ENCODE measurements around the gene MAGI2.
A peak's percentile ranks its signal among the peaks of the same experiment; 100 is the strongest.

MAGI2 gene

DNA sequence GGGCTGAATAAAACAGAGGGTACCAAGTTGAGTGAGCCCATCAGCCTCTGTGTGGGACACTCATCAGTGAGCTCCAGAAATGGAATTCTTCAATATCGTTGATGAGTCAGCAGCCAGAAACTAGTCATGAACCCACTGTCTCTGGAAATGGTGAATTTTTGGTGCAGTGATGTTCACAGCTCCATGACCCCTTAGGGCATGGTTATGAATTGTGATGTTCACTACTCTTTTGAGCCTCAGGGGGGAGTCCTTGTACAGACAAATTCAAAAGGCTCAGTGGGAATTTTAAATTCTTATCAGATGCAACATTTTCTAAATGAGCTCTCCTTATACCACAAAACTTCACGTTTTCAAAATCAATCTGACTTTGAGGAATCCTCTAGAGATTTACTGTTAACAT is 1319.2 kb downstream of the MAGI2 start:
- Histone ChIP-seq H3K9ac (ENCODE audit: low read length) (no peak overlapping the region), H4K91ac (ENCODE audit: low read length) (no peak overlapping the region), H3K23ac (ENCODE audit: low read length in 2 of 2) (no peak overlapping the region), H2BK5ac (ENCODE audit: low read depth, low read length, poor library complexity, severe bottlenecking) (no peak overlapping the region), H3K4ac (ENCODE audit: low read depth in 1 of 2, low read length in 2 of 2) (no peak overlapping the region), H3K79me1 (replicated peaks; ENCODE audit: low read length, poor library complexity, severe bottlenecking) (no peaks in the 10 kb centered on the region), H3K9me3 (ENCODE audit: control insufficient read depth, low read length) (no peaks in the 10 kb centered on the region), H3K4me3 (ENCODE audit: insufficient read depth in 1 of 2, low read depth in 1 of 2, low read length in 2 of 2) (no peak overlapping the region), H3K4me1 (ENCODE audit: control insufficient read depth, insufficient read depth, low read depth, low read length) (no peaks in the 10 kb centered on the region), H3K27ac (ENCODE audit: low read length, poor library complexity, severe bottlenecking) (no peak overlapping the region), H2BK15ac (ENCODE audit: low read depth, poor library complexity, severe bottlenecking) (no peak overlapping the region), H4K8ac (ENCODE audit: low read length) (no peak overlapping the region), H2AK5ac (ENCODE audit: low read length, severe bottlenecking) (no peak overlapping the region), H3K27me3 (ENCODE audit: control insufficient read depth in 1 of 2, insufficient read depth in 1 of 2, low read length in 2 of 2) (no peaks in the 10 kb centered on the region), H3K4me2 (ENCODE audit: low read length, poor library complexity, severe bottlenecking) (no peak overlapping the region), H2AFZ (ENCODE audit: low read depth, low read length) (no peak overlapping the region), H2BK12ac (ENCODE audit: low read length in 2 of 2) (no peak overlapping the region), H3K36me3 (ENCODE audit: control insufficient read depth in 1 of 2, insufficient read depth in 2 of 2, low read depth in 1 of 2, low read length in 2 of 2) (no peaks in the 10 kb centered on the region), H3K14ac (ENCODE audit: low read length in 2 of 2) (no peak overlapping the region), H2BK120ac (ENCODE audit: low read depth, low read length) (no peak overlapping the region), H3K18ac (ENCODE audit: low read depth in 1 of 2, low read length in 2 of 2) (no peak overlapping the region)
- 13% methylated on average over 2 of the region's 2 CpGs for WGBS
- DNase-seq: peak; percentile 63

DNA sequence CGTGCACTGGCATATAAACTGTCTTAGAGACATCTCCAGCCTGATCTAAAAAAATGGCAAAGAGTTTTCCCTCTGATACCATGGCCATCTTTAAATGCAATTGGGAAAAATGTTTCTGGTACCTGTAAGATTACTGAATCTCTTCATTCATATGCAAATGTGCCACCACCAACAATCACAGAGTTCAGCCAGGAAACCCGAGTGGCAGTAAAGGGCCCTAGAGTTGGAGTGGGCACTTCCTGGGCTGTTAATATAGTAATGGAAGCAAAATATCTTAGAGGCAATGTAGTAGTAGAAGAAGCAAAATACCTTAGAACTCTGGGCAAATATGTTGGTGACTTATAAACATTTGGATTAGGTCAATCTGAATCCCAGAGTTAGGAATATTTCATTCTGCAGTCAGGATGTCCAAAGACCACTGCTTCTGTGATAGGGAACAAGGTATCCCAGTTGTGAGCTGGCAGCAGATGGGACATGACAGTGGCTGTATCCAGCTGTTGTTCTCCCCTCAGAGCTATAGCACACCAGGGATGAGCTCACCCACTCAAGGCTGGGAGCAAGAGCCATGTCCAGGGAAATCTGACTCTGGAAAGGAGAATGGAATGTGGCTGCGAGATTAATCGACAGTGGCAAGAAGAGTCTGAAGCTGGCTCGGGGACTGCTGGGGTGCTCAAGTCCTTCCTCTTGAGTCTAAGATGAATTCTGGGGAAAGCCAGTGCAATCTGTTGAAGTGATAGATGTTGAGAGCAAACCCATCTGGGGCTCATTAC is 1322.8 kb downstream of the MAGI2 start:
- Histone ChIP-seq H3K18ac (ENCODE audit: low read depth in 1 of 2, low read length in 2 of 2) (no peak overlapping the region), H3K9ac (ENCODE audit: low read length) (no peak overlapping the region), H3K4ac (ENCODE audit: low read depth in 1 of 2, low read length in 2 of 2) (no peak overlapping the region), H4K91ac (ENCODE audit: low read length) (no peak overlapping the region), H3K4me2 (ENCODE audit: low read length, poor library complexity, severe bottlenecking) (no peak overlapping the region), H3K14ac (ENCODE audit: low read length in 2 of 2) (no peak overlapping the region), H3K4me1 (ENCODE audit: control insufficient read depth, insufficient read depth, low read depth, low read length) (no peaks in the 10 kb centered on the region), H3K27ac (ENCODE audit: low read length, poor library complexity, severe bottlenecking) (no peak overlapping the region), H2BK5ac (ENCODE audit: low read depth, low read length, poor library complexity, severe bottlenecking) (no peak overlapping the region), H2BK12ac (ENCODE audit: low read length in 2 of 2) (no peak overlapping the region), H2AK5ac (ENCODE audit: low read length, severe bottlenecking) (no peak overlapping the region), H2AFZ (ENCODE audit: low read depth, low read length) (no peak overlapping the region), H2BK120ac (ENCODE audit: low read depth, low read length) (no peak overlapping the region), H2BK15ac (ENCODE audit: low read depth, poor library complexity, severe bottlenecking) (no peak overlapping the region), H3K23ac (ENCODE audit: low read length in 2 of 2) (no peak overlapping the region), H3K9me3 (ENCODE audit: control insufficient read depth, low read length) (no peaks in the 10 kb centered on the region), H3K79me1 (replicated peaks; ENCODE audit: low read length, poor library complexity, severe bottlenecking) (no peaks in the 10 kb centered on the region), H3K36me3 (ENCODE audit: control insufficient read depth in 1 of 2, insufficient read depth in 2 of 2, low read depth in 1 of 2, low read length in 2 of 2) (no peaks in the 10 kb centered on the region), H4K8ac (ENCODE audit: low read length) (no peak overlapping the region), H3K4me3 (ENCODE audit: insufficient read depth in 1 of 2, low read depth in 1 of 2, low read length in 2 of 2) (no peak overlapping the region), H3K27me3 (ENCODE audit: control insufficient read depth in 1 of 2, insufficient read depth in 1 of 2, low read length in 2 of 2) (no peaks in the 10 kb centered on the region)
- peak; percentile 38 for DNase-seq
- 69% methylated on average over 5 of the region's 5 CpGs for WGBS

DNA sequence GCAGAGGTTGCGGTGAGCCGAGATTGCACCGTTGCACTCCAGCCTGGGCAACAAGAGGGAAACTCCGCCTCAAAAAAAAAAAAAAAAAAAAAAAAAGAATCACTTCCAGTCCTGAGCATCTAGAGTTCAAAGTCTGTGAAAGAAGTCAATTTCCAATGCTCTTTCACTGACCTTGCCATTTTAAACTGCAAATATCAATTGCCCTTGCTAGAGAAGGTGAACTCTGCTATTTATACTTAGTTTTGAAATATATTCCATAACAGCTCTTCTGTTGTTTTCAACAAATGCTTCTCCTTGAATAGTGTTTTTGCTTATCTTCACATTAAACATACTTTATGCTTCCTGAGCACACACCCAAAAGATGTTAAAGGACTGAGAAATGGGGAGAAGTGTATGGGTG is 1323.6 kb downstream of the MAGI2 start:
- 93% methylated on average over 3 of the region's 4 CpGs for WGBS
- Histone ChIP-seq H3K4me3 (ENCODE audit: insufficient read depth in 1 of 2, low read depth in 1 of 2, low read length in 2 of 2) (no peak overlapping the region), H3K27me3 (ENCODE audit: control insufficient read depth in 1 of 2, insufficient read depth in 1 of 2, low read length in 2 of 2) (no peaks in the 10 kb centered on the region)

DNA sequence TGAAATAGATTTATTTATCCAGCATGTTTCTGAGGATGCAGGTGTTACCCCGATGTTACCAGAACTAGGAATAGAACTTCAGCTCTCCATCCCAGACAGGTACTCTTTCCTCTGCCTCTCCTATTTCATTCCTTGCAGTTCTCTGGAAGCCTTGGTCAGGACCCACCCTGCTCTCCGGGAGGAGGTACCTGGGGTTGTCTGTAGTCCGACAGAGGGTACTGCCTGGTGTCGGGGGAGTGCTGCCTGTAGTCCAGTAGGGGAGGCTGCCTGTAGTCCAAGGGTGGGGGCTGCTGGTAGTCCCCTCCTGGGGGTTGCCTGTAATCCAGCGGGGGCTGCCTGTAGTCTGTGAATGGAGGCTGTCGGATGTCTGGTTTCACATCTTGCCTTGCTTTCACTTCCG is 1326.5 kb downstream of the MAGI2 start:
- no peak for DNase-seq
- Histone ChIP-seq H3K14ac (ENCODE audit: low read length in 2 of 2) (peak overlapping the region in 1 of 2 experiments; percentile 18), H3K79me1 (replicated peaks; ENCODE audit: low read length, poor library complexity, severe bottlenecking) (no peaks in the 10 kb centered on the region), H2BK120ac (ENCODE audit: low read depth, low read length) (no peak overlapping the region), H2BK5ac (ENCODE audit: low read depth, low read length, poor library complexity, severe bottlenecking) (no peak overlapping the region), H2BK15ac (ENCODE audit: low read depth, poor library complexity, severe bottlenecking) (no peak overlapping the region), H3K9me3 (ENCODE audit: control insufficient read depth, low read length) (no peaks in the 10 kb centered on the region), H3K36me3 (ENCODE audit: control insufficient read depth in 1 of 2, insufficient read depth in 2 of 2, low read depth in 1 of 2, low read length in 2 of 2) (no peaks in the 10 kb centered on the region), H3K27me3 (ENCODE audit: control insufficient read depth in 1 of 2, insufficient read depth in 1 of 2, low read length in 2 of 2) (no peaks in the 10 kb centered on the region), H4K91ac (ENCODE audit: low read length) (no peak overlapping the region), H2AFZ (ENCODE audit: low read depth, low read length) (no peak overlapping the region), H3K4me2 (ENCODE audit: low read length, poor library complexity, severe bottlenecking) (no peak overlapping the region), H4K8ac (ENCODE audit: low read length) (no peak overlapping the region), H3K27ac (ENCODE audit: low read length, poor library complexity, severe bottlenecking) (no peak overlapping the region), H3K23ac (ENCODE audit: low read length in 2 of 2) (no peak overlapping the region), H2AK5ac (ENCODE audit: low read length, severe bottlenecking) (no peak overlapping the region), H3K4me1 (ENCODE audit: control insufficient read depth, insufficient read depth, low read depth, low read length) (no peaks in the 10 kb centered on the region), H3K9ac (ENCODE audit: low read length) (no peak overlapping the region), H2BK12ac (ENCODE audit: low read length in 2 of 2) (peak overlapping the region in 1 of 2 experiments; percentile 24), H3K18ac (ENCODE audit: low read depth in 1 of 2, low read length in 2 of 2) (no peak overlapping the region), H3K4ac (ENCODE audit: low read depth in 1 of 2, low read length in 2 of 2) (peak overlapping the region in 1 of 2 experiments; percentile 54), H3K4me3 (ENCODE audit: insufficient read depth in 1 of 2, low read depth in 1 of 2, low read length in 2 of 2) (no peak overlapping the region)
- WGBS: 92% methylated on average over 5 of the region's 7 CpGs

More for the DNA sequence above, 1323.6 kb downstream of the MAGI2 start:
- Histone ChIP-seq H2BK12ac (ENCODE audit: low read length in 2 of 2) (no peak overlapping the region), H4K8ac (ENCODE audit: low read length) (no peak overlapping the region), H4K91ac (ENCODE audit: low read length) (no peak overlapping the region), H3K36me3 (ENCODE audit: control insufficient read depth in 1 of 2, insufficient read depth in 2 of 2, low read depth in 1 of 2, low read length in 2 of 2) (no peaks in the 10 kb centered on the region), H2AK5ac (ENCODE audit: low read length, severe bottlenecking) (no peak overlapping the region), H3K4ac (ENCODE audit: low read depth in 1 of 2, low read length in 2 of 2) (no peak overlapping the region), H3K23ac (ENCODE audit: low read length in 2 of 2) (no peak overlapping the region), H3K9me3 (ENCODE audit: control insufficient read depth, low read length) (no peaks in the 10 kb centered on the region), H3K14ac (ENCODE audit: low read length in 2 of 2) (no peak overlapping the region), H3K9ac (ENCODE audit: low read length) (no peak overlapping the region), H2AFZ (ENCODE audit: low read depth, low read length) (no peak overlapping the region), H2BK15ac (ENCODE audit: low read depth, poor library complexity, severe bottlenecking) (no peak overlapping the region), H3K4me2 (ENCODE audit: low read length, poor library complexity, severe bottlenecking) (no peak overlapping the region), H3K18ac (ENCODE audit: low read depth in 1 of 2, low read length in 2 of 2) (no peak overlapping the region), H2BK5ac (ENCODE audit: low read depth, low read length, poor library complexity, severe bottlenecking) (no peak overlapping the region), H2BK120ac (ENCODE audit: low read depth, low read length) (no peak overlapping the region), H3K27ac (ENCODE audit: low read length, poor library complexity, severe bottlenecking) (no peak overlapping the region), H3K79me1 (replicated peaks; ENCODE audit: low read length, poor library complexity, severe bottlenecking) (no peaks in the 10 kb centered on the region), H3K4me1 (ENCODE audit: control insufficient read depth, insufficient read depth, low read depth, low read length) (no peaks in the 10 kb centered on the region)
- DNase-seq: no peak
